ENCODE results near the gene ALKBH3. TPM values are rescaled to one million over a fixed set of nuclear protein-coding genes. Genes with fewer than 3 reads are reported as not detected.

ALKBH3 gene
- total and polyA plus RNA-seq, 12 donors: 19.7 to 45.3 (median 31.5) TPM

GRCh38 chr11:43856993-43857392 is 23.6 kb upstream of the ALKBH3 start:
- intact Hi-C loops (cut with DNase I): loop anchor here in 1 of 2 donors (10.0 kb wide), 1 partner anchor 282 kb away; no protein-coding TSS in a partner anchor
- no peak overlapping the region for H3K27ac ChIP-seq
- H3K4me1 ChIP-seq (replicated peaks in 1 of 2): no peaks in the 10 kb centered on the region
- no peaks in the 10 kb centered on the region for H3K9me3 ChIP-seq (replicated peaks in 1 of 3)
- no peaks in the 10 kb centered on the region for H3K27me3 ChIP-seq
- 85 to 97% (median 94%) methylated on average over 3 of the region's 3 CpGs for WGBS, 4 donors
- TF ChIP-seq POLR2A (IDR thresholded peaks at IDR 0.05) (no peak), CTCF (IDR thresholded peaks at IDR 0.05) (no peak)
- H3K4me3 ChIP-seq: no peak overlapping the region
- DNase-seq: no peak
- peaks cover 0 to 17% of the 10 kb centered on the region in 2 donors for H3K36me3 ChIP-seq (replicated peaks in 1 of 2)

GRCh38 chr11:43861141-43861540 is 19.5 kb upstream of the ALKBH3 start:
- H3K27me3 ChIP-seq: no peaks in the 10 kb centered on the region
- TF ChIP-seq CTCF (IDR thresholded peaks at IDR 0.05) (no peak), POLR2A (IDR thresholded peaks at IDR 0.05) (no peak)
- H3K4me3 ChIP-seq: no peak overlapping the region
- 81 to 90% (median 89%) methylated on average over 2 of the region's 2 CpGs for WGBS, 4 donors
- H3K27ac ChIP-seq: no peak overlapping the region
- H3K4me1 ChIP-seq (replicated peaks in 1 of 2): no peaks in the 10 kb centered on the region
- H3K36me3 ChIP-seq (replicated peaks in 1 of 2): peaks cover 0 to 1% of the 10 kb centered on the region in 2 donors
- no peak for DNase-seq
- intact Hi-C loops (cut with DNase I): no loop called here
- no peaks in the 10 kb centered on the region for H3K9me3 ChIP-seq (replicated peaks in 1 of 3)

- intact Hi-C loops (cut with DNase I): no loop called here
- WGBS, 4 donors: 76 to 85% (median 79%) methylated on average over 2 of the region's 2 CpGs
- DNase-seq: no peak
These were observed 14.1 kb upstream of the ALKBH3 start for GRCh38 chr11:43866520-43866919.

GRCh38 chr11:43866969-43867368 is 13.7 kb upstream of the ALKBH3 start:
- intact Hi-C loops (cut with DNase I): no loop called here
- Histone ChIP-seq H3K27me3 (no peaks in the 10 kb centered on the region), H3K4me3 (no peak overlapping the region), H3K36me3 (replicated peaks in 1 of 2) (no peaks in the 10 kb centered on the region), H3K4me1 (replicated peaks in 1 of 2) (no peaks in the 10 kb centered on the region), H3K27ac (no peak overlapping the region), H3K9me3 (replicated peaks in 1 of 3) (no peaks in the 10 kb centered on the region)
- no peak for DNase-seq
- TF ChIP-seq POLR2A (IDR thresholded peaks at IDR 0.05) (no peak), CTCF (IDR thresholded peaks at IDR 0.05) (no peak)

More at GRCh38 chr11:43866520-43866919, 14.1 kb upstream of the ALKBH3 start:
- H3K36me3 ChIP-seq (replicated peaks in 1 of 2): no peaks in the 10 kb centered on the region
- TF ChIP-seq CTCF (IDR thresholded peaks at IDR 0.05): no peak
- no peak for TF ChIP-seq POLR2A (IDR thresholded peaks at IDR 0.05)
- no peaks in the 10 kb centered on the region for H3K27me3 ChIP-seq
- no peaks in the 10 kb centered on the region for H3K9me3 ChIP-seq (replicated peaks in 1 of 3)
- no peaks in the 10 kb centered on the region for H3K4me1 ChIP-seq (replicated peaks in 1 of 2)
- H3K4me3 ChIP-seq: no peak overlapping the region
- H3K27ac ChIP-seq: no peak overlapping the region
